Panc1 (cell line): ENCODE measurements around the gene DSCAM. TPM values are rescaled to one million over a fixed set of nuclear protein-coding genes. Genes with fewer than 3 reads are reported as not detected.

Experiments
- ATAC-seq: fragments of 200-7000 bp; cut with Tn5 transposase; 2 replicates; pipeline ENCODE4 v1.9.1; 2020; ENCODE audit warnings: mild to moderate bottlenecking, moderate library complexity
- BruUV-seq: library from RNA; stranded (reverse); fragments of 400-500 nt; replicated peaks from 2 replicates; lab custom pipeline; 2021; lab: Mats Ljungman, UMichigan
- CTCF ChIA-PET: fragments of 300-600 bp; sonication (Branson Sonifier 250); formaldehyde crosslinking; loops from one replicate; lab custom pipeline; 2022; ENCODE audit warnings: antibody characterized with exemption; lab: Charles Lee
- POLR2A ChIA-PET: fragments of 300-600 bp; sonication (Branson Sonifier 250); formaldehyde crosslinking; loops from one replicate; lab custom pipeline; 2022; ENCODE audit warnings: antibody characterized with exemption; lab: Charles Lee
- DNase-seq: peaks from one replicate; pipeline ENCODE4 v3.0.0-alpha.2; 2010; ENCODE audit warnings: low read depth, low spot score
- H3K27ac ChIP-seq: 2 replicates; pipeline ENCODE4 v1.5.1; 2011; ENCODE audit warnings: mild to moderate bottlenecking, low read length, inconsistent platforms
- H3K27me3 ChIP-seq: fragments of 200-500 bp; sonication (Bioruptor generic); 2 replicates; pipeline ENCODE4 v1.6.0; 2014; ENCODE audit warnings: low read length, inconsistent platforms; ENCODE audit not compliant: control insufficient read depth, insufficient read depth
- H3K36me3 ChIP-seq: fragments of 200-500 bp; sonication (Bioruptor generic); 2 replicates; pipeline ENCODE4 v1.5.1; 2014; ENCODE audit warnings: inconsistent platforms, mild to moderate bottlenecking, low read length, moderate library complexity; ENCODE audit not compliant: control insufficient read depth, insufficient read depth
- H3K4me1 ChIP-seq: 2 replicates; pipeline ENCODE4 v1.5.1; 2011; ENCODE audit warnings: inconsistent platforms, mild to moderate bottlenecking, low read length, moderate library complexity; ENCODE audit not compliant: control insufficient read depth, insufficient read depth
- H3K4me3 ChIP-seq, 2 experiments: 2 replicates each; pipeline ENCODE4 v1.5.1; 2011 to 2012; ENCODE audit warnings: low read depth in 2 of 2, low read length in 2 of 2, mild to moderate bottlenecking in 2 of 2, inconsistent platforms in 1 of 2, moderate library complexity in 1 of 2
- H3K9me3 ChIP-seq: fragments of 200-500 bp; sonication (Bioruptor generic); 2 replicates; pipeline ENCODE4 v1.5.1; 2014; ENCODE audit warnings: low read depth, mild to moderate bottlenecking, inconsistent platforms, low read length, moderate library complexity; ENCODE audit not compliant: control insufficient read depth, insufficient read depth
- POLR2AphosphoS5 ChIP-seq: IDR thresholded peaks from 2 replicates; pipeline ENCODE4 v1.6.1; 2012; ENCODE audit warnings: mild to moderate bottlenecking, low read depth, low read length, moderate library complexity
- SIN3A ChIP-seq: IDR thresholded peaks from 2 replicates; pipeline ENCODE4 v1.6.1; 2012; ENCODE audit warnings: low read depth, mild to moderate bottlenecking, low read length, moderate library complexity, borderline replicate concordance; ENCODE audit not compliant: insufficient read depth
- TCF7L2 ChIP-seq: IDR thresholded peaks from 2 replicates; pipeline ENCODE4 v1.6.1; 2011; ENCODE audit warnings: mild to moderate bottlenecking, low read depth, low read length, inconsistent platforms
- in situ Hi-C: cut with HindIII; loops from 2 replicates; pipeline ENCODE4 v1.10.0; 2016; ENCODE audit warnings: low sequenced_read_pairs, low pct_unique_long_range_greater_than_20kb
- intact Hi-C: fragments of 100-400 bp; cut with micrococcal nuclease; formaldehyde crosslinking; loops from one replicate; pipeline ENCODE4 v1.10.0; 2022; ENCODE audit not compliant: unreplicated experiment
- total RNA-seq: library from RNA; stranded (reverse); gene quantifications from one replicate; pipeline ENCODE4 v1.2.1, GENCODE V29; 2021; ENCODE audit not compliant: unreplicated experiment
- TF ChIP-seq, protein P1 (sequence below): fragments of 450-650 bp; IDR thresholded peaks from 2 replicates; pipeline ENCODE4 v1.5.1; 2017; ENCODE audit warnings: mild to moderate bottlenecking
- TF ChIP-seq, protein P2 (sequence below), 2 experiments: IDR thresholded peaks; 2 replicates each; pipeline ENCODE4 v1.6.1; 2011 to 2012; ENCODE audit warnings: low read depth in 2 of 2, control low read depth in 1 of 2, low read length in 1 of 2, mild to moderate bottlenecking in 1 of 2, moderate library complexity in 1 of 2; ENCODE audit not compliant: insufficient read depth in 1 of 2

Gene DSCAM
- total RNA-seq, 1 experiment from 2014 or later: not detected

DNA sequence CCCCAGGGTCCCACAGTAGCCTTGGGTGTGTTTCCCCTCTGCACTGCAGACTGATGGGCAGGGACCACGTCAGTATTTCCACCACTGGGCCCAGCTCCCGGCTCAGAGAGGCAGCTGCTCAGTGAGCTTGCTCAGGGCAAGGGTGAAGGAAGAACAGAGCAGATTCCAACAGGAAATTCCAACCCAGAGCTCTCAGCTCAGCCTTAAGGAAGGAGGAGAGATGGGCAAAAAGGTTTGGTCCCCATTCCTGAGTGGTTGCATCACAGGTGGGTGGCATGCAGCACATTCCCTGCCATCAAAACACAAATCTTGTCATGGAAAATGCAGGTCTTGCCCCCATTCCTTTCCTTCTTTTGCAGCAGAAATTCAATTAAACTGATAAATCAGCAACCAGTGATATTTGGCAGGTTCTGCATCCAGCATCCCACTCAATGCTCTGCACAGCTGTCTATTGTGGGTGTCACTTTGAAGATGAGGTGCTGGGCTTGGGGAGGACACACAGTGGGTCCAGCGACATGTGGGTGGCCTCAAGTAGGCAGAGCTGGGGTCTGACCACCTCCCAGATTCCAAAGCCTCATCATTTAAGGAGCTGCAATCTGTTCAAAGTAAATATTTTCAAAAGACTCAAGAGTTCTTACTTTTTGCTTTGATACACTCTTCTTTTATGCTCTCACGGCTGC is 315.4 kb downstream of the DSCAM start:
- BruUV-seq: no TSS peak
- in situ Hi-C loops: no loop called here
- intact Hi-C loops: no loop called here
- ChIA-PET CTCF (no interaction called here), POLR2A (no interaction called here)
- DNase-seq: no peak
- H3K4me1 ChIP-seq: no peaks in the 10 kb centered on the region
- H3K4me3 ChIP-seq: no peak overlapping the region
- no peak overlapping the region for H3K27ac ChIP-seq
- H3K36me3 ChIP-seq: no peaks in the 10 kb centered on the region
- H3K27me3 ChIP-seq: no peaks in the 10 kb centered on the region
- no peak for ATAC-seq
- no peaks in the 10 kb centered on the region for H3K9me3 ChIP-seq
- TF ChIP-seq, protein P1, sequence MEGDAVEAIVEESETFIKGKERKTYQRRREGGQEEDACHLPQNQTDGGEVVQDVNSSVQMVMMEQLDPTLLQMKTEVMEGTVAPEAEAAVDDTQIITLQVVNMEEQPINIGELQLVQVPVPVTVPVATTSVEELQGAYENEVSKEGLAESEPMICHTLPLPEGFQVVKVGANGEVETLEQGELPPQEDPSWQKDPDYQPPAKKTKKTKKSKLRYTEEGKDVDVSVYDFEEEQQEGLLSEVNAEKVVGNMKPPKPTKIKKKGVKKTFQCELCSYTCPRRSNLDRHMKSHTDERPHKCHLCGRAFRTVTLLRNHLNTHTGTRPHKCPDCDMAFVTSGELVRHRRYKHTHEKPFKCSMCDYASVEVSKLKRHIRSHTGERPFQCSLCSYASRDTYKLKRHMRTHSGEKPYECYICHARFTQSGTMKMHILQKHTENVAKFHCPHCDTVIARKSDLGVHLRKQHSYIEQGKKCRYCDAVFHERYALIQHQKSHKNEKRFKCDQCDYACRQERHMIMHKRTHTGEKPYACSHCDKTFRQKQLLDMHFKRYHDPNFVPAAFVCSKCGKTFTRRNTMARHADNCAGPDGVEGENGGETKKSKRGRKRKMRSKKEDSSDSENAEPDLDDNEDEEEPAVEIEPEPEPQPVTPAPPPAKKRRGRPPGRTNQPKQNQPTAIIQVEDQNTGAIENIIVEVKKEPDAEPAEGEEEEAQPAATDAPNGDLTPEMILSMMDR: no peak
- TF ChIP-seq TCF7L2 (no peak), SIN3A (no peak), POLR2AphosphoS5 (no peak)
- TF ChIP-seq, protein P2, sequence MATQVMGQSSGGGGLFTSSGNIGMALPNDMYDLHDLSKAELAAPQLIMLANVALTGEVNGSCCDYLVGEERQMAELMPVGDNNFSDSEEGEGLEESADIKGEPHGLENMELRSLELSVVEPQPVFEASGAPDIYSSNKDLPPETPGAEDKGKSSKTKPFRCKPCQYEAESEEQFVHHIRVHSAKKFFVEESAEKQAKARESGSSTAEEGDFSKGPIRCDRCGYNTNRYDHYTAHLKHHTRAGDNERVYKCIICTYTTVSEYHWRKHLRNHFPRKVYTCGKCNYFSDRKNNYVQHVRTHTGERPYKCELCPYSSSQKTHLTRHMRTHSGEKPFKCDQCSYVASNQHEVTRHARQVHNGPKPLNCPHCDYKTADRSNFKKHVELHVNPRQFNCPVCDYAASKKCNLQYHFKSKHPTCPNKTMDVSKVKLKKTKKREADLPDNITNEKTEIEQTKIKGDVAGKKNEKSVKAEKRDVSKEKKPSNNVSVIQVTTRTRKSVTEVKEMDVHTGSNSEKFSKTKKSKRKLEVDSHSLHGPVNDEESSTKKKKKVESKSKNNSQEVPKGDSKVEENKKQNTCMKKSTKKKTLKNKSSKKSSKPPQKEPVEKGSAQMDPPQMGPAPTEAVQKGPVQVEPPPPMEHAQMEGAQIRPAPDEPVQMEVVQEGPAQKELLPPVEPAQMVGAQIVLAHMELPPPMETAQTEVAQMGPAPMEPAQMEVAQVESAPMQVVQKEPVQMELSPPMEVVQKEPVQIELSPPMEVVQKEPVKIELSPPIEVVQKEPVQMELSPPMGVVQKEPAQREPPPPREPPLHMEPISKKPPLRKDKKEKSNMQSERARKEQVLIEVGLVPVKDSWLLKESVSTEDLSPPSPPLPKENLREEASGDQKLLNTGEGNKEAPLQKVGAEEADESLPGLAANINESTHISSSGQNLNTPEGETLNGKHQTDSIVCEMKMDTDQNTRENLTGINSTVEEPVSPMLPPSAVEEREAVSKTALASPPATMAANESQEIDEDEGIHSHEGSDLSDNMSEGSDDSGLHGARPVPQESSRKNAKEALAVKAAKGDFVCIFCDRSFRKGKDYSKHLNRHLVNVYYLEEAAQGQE (IDR thresholded peaks at IDR 0.05; ENCODE audit: insufficient read depth in 1 of 2, low read depth in 2 of 2, low read length in 1 of 2): no peak

DNA sequence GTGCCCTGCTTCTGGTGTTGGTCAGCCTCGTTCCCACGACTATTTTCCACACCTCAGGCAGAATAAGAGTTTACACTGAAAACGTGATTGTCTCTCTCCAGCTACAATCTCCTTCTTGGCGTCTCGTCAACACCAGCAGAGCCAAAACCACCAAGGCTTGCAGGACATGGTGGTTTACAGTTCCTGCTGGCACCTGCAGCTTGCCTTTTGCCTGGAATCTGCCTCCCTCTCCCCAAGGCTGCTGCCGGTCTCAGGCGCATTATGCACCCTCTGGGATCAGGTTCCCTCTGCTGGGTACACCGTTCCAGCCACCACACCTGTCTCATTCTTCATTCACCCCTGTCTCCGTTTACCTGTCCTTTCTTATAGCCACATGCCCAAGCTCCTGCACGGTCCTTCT is 315.9 kb downstream of the DSCAM start:
- POLR2A ChIA-PET: no interaction called here
- in situ Hi-C loops: no loop called here
- CTCF ChIA-PET: no interaction called here

More for the DNA sequence above, 315.9 kb downstream of the DSCAM start:
- DNase-seq (no peak), ATAC-seq (no peak)
- no peak overlapping the region for H3K27ac ChIP-seq
- H3K36me3 ChIP-seq: no peaks in the 10 kb centered on the region
- intact Hi-C loops: no loop called here
- BruUV-seq: no TSS peak
- H3K4me3 ChIP-seq: no peak overlapping the region
- H3K4me1 ChIP-seq: no peaks in the 10 kb centered on the region
- no peaks in the 10 kb centered on the region for H3K27me3 ChIP-seq
- TF ChIP-seq, protein P1: no peak
- TF ChIP-seq TCF7L2 (no peak), SIN3A (no peak), POLR2AphosphoS5 (no peak)
- TF ChIP-seq, protein P2 (IDR thresholded peaks at IDR 0.05; ENCODE audit: insufficient read depth in 1 of 2, low read depth in 2 of 2, low read length in 1 of 2): no peak
- no peaks in the 10 kb centered on the region for H3K9me3 ChIP-seq
